HepG2 (cell line): Measurements from ENCODE around the gene ZMIZ1. TPM values are rescaled to one million over a fixed set of nuclear protein-coding genes. Genes with fewer than 3 reads are reported as not detected.

Source experiments
- ATAC-seq: fragments of 200-7000 bp; cut with Tn5 transposase; 3 replicates; pipeline ENCODE4 v1.9.1; 2020; ENCODE audit warnings: mild to moderate bottlenecking, moderate library complexity
- BruUV-seq: library from RNA; stranded (reverse); fragments of 400-500 nt; replicated peaks from 2 replicates; lab custom pipeline; 2021; lab: Mats Ljungman, UMichigan
- CTCF ChIA-PET: fragments of 300-600 bp; formaldehyde crosslinking; extraction: SDS; loops from one replicate; lab custom pipeline; 2021; ENCODE audit warnings: low total read pairs, inconsistent platforms, low intra/inter-chr PET ratio; lab: Yijun Ruan, JAX
- POLR2A ChIA-PET: fragments of 350-600 bp; sonication (Branson Sonifier 250); formaldehyde crosslinking; loops from one replicate; lab custom pipeline; 2020; ENCODE audit warnings: antibody characterized with exemption, inconsistent platforms; lab: Yijun Ruan, JAX
- DNase-seq: peaks from one replicate; pipeline ENCODE4 v3.0.0-alpha.2; 2015; ENCODE audit warnings: low spot score
- FAIRE-seq: peaks from 3 replicates; lab custom pipeline; 2011; peaks lifted over from hg19 to GRCh38; lab: Jason Lieb, UNC
- H2AFZ ChIP-seq: one replicate; pipeline ENCODE4 v1.6.1; 2011; ENCODE audit warnings: low read length, inconsistent platforms
- H3K27ac ChIP-seq: fragments of 300-600 bp; 3 replicates; pipeline ENCODE4 v1.8.0; 2011; ENCODE audit warnings: mixed run types, mild to moderate bottlenecking, mixed read lengths, low read length, inconsistent platforms; ENCODE audit not compliant: insufficient read depth; ENCODE audit errors: extremely low read length
- H3K27me3 ChIP-seq, 2 experiments: fragments of 200-600 bp in 1 of 2; 2 replicates in 1 of 2; 3 replicates in 1 of 2; pipeline versions ENCODE4 v1.6.0 to v1.8.0; 2011; ENCODE audit warnings: low read length in 2 of 2, mild to moderate bottlenecking in 2 of 2, moderate library complexity in 2 of 2, inconsistent platforms in 1 of 2; ENCODE audit not compliant: insufficient read depth in 2 of 2, control insufficient read depth in 1 of 2
- H3K36me3 ChIP-seq, 2 experiments: fragments of 200-600 bp in 1 of 2; replicated peaks in 1 of 2; 2 replicates in 1 of 2; 3 replicates in 1 of 2; pipeline versions ENCODE4 v1.5.1 to v1.8.0; 2011; ENCODE audit warnings: low read length in 2 of 2, inconsistent platforms in 1 of 2; ENCODE audit not compliant: insufficient read depth in 2 of 2, control insufficient read depth in 1 of 2
- H3K4me1 ChIP-seq: 2 replicates; pipeline ENCODE4 v1.5.1; 2012; ENCODE audit warnings: low read length, inconsistent platforms; ENCODE audit not compliant: insufficient read depth
- H3K4me2 ChIP-seq: 2 replicates; pipeline ENCODE4 v1.6.0; 2011; ENCODE audit warnings: low read depth, low read length, inconsistent platforms
- H3K4me3 ChIP-seq, 3 experiments: fragments of 200-600 bp in 1 of 3; sonication (generic), shearing (Covaris generic) in 1 of 3; replicated peaks in 1 of 3; 2 replicates each; pipeline ENCODE4 v1.5.1; 2011 to 2016; ENCODE audit warnings: low read length in 3 of 3, inconsistent platforms in 2 of 3, low read depth in 2 of 3, mild to moderate bottlenecking in 2 of 3, control low read depth in 1 of 3, mixed read lengths in 1 of 3; ENCODE audit not compliant: insufficient read depth in 1 of 3
- H3K79me2 ChIP-seq: one replicate; pipeline ENCODE4 v1.6.1; 2011; ENCODE audit warnings: low read length, inconsistent platforms; ENCODE audit not compliant: insufficient read depth
- H3K9ac ChIP-seq: 2 replicates; pipeline ENCODE4 v1.6.0; 2011; ENCODE audit warnings: mild to moderate bottlenecking, low read depth, low read length, inconsistent platforms; ENCODE audit not compliant: insufficient read depth
- H3K9me3 ChIP-seq: 2 replicates; pipeline ENCODE4 v1.5.1; 2012; ENCODE audit warnings: mild to moderate bottlenecking, low read length
- H4K20me1 ChIP-seq: 2 replicates; pipeline ENCODE4 v1.6.0; 2011; ENCODE audit warnings: inconsistent platforms, mild to moderate bottlenecking, low read length, moderate library complexity; ENCODE audit not compliant: insufficient read depth
- CHD2 ChIP-seq: IDR thresholded peaks from 2 replicates; pipeline ENCODE4 v1.6.1; 2011; ENCODE audit warnings: low read depth, low read length, improper control_type of control experiment
- NFKBIZ ChIP-seq: IDR thresholded peaks from 2 replicates; pipeline ENCODE4 v1.6.1; 2018; ENCODE audit warnings: missing genetic modification reagents, missing compliant biosample characterization
- PCBP2 ChIP-seq: fragments of 200-400 bp; formaldehyde crosslinking; optimal IDR thresholded peaks from 2 replicates; pipeline ENCODE3; 2018; ENCODE audit warnings: low read length, low read depth; ENCODE audit not compliant: poor library complexity, severe bottlenecking
- POLR2AphosphoS5 ChIP-seq: IDR thresholded peaks from 2 replicates; pipeline ENCODE4 v1.6.1; 2012; ENCODE audit warnings: low read depth, low read length
- PRMT3 ChIP-seq: sonication (generic); formaldehyde crosslinking; IDR thresholded peaks from 2 replicates; pipeline ENCODE4 v1.8.1; 2022; ENCODE audit warnings: low read depth, mild to moderate bottlenecking, moderate library complexity, missing genetic modification reagents, borderline replicate concordance
- RBAK ChIP-seq: sonication (generic); formaldehyde crosslinking; IDR thresholded peaks from 2 replicates; pipeline ENCODE4 v1.5.1; 2020; ENCODE audit warnings: mild to moderate bottlenecking, missing genetic modification reagents
- STAG1 ChIP-seq: sonication (generic); formaldehyde crosslinking; IDR thresholded peaks from 2 replicates; pipeline ENCODE4 v1.4.0; 2020; ENCODE audit warnings: missing genetic modification reagents
- ZBTB20 ChIP-seq: sonication (generic); formaldehyde crosslinking; IDR thresholded peaks from 2 replicates; pipeline ENCODE4 v1.8.1; 2023; ENCODE audit warnings: missing genetic modification reagents, low read depth, mild to moderate bottlenecking, borderline replicate concordance
- ZMYM2 ChIP-seq: sonication (generic); formaldehyde crosslinking; IDR thresholded peaks from 2 replicates; pipeline ENCODE4 v1.8.0; 2022; ENCODE audit warnings: mild to moderate bottlenecking, missing genetic modification reagents
- ZNF205 ChIP-seq: IDR thresholded peaks from 2 replicates; pipeline ENCODE4 v1.6.1; 2018; ENCODE audit warnings: missing biosample characterization, missing genetic modification reagents
- ZNF432 ChIP-seq: sonication (generic); formaldehyde crosslinking; IDR thresholded peaks from 2 replicates; pipeline ENCODE4 v1.5.0; 2020; ENCODE audit warnings: missing genetic modification reagents, mild to moderate bottlenecking, borderline replicate concordance
- ZSCAN22 ChIP-seq: sonication (generic); formaldehyde crosslinking; IDR thresholded peaks from 2 replicates; pipeline ENCODE4 v1.4.0; 2020; ENCODE audit warnings: mild to moderate bottlenecking, missing genetic modification reagents
- WGBS: methylation state at CpG from one replicate; pipeline ENCODE4 v1.1.6; 2017; ENCODE audit warnings: low lambda C conversion rate; 5-methylcytosine and 5-hydroxymethylcytosine counted together
- in situ Hi-C: cut with HindIII; loops from 2 replicates; pipeline ENCODE4 v1.10.0; 2017; ENCODE audit warnings: low pct_unique_long_range_greater_than_20kb; ENCODE audit not compliant: extremely low pct_ligation_motif_present
- intact Hi-C: fragments of 100-400 bp; cut with micrococcal nuclease; formaldehyde crosslinking; loops from one replicate; pipeline ENCODE4 v1.10.0; 2022; ENCODE audit not compliant: unreplicated experiment
- polyA plus RNA-seq, 8 experiments: library from polyadenylated mRNA; depleted of rRNA in 3 of 8; stranded (reverse) in 7 of 8; unstranded in 1 of 8; fragments of >200 nt; fragmentation: Illumina TruSeq in 4 of 8; extraction: Trizol in 4 of 8; gene quantifications; 2 replicates each; pipeline versions ENCODE4 v1.2.1 to v1.2.3, GENCODE V29; 2011 to 2016; ENCODE audit warnings: low read depth in 4 of 8, missing spikeins in 1 of 8, mixed read lengths in 1 of 8; ENCODE audit not compliant: insufficient read depth in 1 of 8
- total RNA-seq, 5 experiments: library from RNA; depleted of rRNA; stranded (reverse); fragments of >200 nt; fragmentation: Illumina TruSeq; extraction: Trizol; gene quantifications; 2 replicates each; pipeline ENCODE4 v1.2.3, GENCODE V29; 2016; ENCODE audit warnings: low read depth in 1 of 5
- TF ChIP-seq, protein P1 (sequence below): IDR thresholded peaks from 2 replicates; pipeline ENCODE4 v1.6.1; 2016; ENCODE audit warnings: low read depth
- TF ChIP-seq, protein P2 (sequence below): sonication (generic); formaldehyde crosslinking; IDR thresholded peaks from 2 replicates; pipeline ENCODE4 v1.8.0; 2022; ENCODE audit warnings: missing genetic modification reagents, mild to moderate bottlenecking, borderline replicate concordance
- TF ChIP-seq, protein P3 (sequence below): sonication (generic); formaldehyde crosslinking; IDR thresholded peaks from 2 replicates; pipeline ENCODE4 v1.8.0; 2022; ENCODE audit warnings: mild to moderate bottlenecking, missing genetic modification reagents
- TF ChIP-seq, protein P4 (sequence below): sonication (generic); formaldehyde crosslinking; IDR thresholded peaks from 2 replicates; pipeline ENCODE4 v1.5.0; 2020; ENCODE audit warnings: missing genetic modification reagents

The ZMIZ1 gene
- total and polyA plus RNA-seq, 2 of the 13 experiments (the other 11 are each of a cell fraction or from before 2014, with no cell fraction given): 5.3 to 10.2 TPM

DNA sequence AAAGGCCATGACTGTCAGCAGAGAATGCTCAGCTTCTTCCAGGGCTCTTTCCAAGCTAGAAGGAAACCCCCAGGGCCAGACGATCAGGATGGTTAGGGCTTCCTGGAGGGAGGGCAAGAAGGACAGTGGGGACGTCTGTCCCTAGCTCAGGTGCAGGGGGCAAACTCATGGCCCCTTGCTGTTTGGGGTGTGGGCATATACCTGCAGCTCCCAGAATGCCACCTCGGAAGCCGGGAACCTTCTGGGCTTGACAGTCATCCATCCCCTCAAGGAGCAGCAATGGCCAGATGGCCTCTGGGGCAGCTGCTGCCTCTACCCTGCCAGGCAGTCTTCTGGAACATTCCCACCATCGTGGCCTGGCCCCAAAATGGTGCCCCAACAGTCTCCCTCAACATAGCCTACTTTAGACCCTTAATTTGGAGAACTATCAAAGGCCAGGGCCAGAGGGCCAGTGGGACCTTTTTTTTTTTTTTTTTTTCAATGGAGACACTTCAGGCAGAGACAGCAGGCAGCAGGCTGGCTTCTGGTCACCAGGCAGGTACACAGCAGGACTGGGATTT, 40.2 kb upstream of the ZMIZ1 start (continued):
- TF ChIP-seq, protein P1, sequence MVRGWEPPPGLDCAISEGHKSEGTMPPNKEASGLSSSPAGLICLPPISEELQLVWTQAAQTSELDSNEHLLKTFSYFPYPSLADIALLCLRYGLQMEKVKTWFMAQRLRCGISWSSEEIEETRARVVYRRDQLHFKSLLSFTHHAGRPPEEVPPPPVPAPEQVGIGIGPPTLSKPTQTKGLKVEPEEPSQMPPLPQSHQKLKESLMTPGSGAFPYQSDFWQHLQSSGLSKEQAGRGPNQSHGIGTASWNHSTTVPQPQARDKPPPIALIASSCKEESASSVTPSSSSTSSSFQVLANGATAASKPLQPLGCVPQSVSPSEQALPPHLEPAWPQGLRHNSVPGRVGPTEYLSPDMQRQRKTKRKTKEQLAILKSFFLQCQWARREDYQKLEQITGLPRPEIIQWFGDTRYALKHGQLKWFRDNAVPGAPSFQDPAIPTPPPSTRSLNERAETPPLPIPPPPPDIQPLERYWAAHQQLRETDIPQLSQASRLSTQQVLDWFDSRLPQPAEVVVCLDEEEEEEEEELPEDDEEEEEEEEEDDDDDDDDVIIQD (CRISPR knock-in tag): no peak

DNA sequence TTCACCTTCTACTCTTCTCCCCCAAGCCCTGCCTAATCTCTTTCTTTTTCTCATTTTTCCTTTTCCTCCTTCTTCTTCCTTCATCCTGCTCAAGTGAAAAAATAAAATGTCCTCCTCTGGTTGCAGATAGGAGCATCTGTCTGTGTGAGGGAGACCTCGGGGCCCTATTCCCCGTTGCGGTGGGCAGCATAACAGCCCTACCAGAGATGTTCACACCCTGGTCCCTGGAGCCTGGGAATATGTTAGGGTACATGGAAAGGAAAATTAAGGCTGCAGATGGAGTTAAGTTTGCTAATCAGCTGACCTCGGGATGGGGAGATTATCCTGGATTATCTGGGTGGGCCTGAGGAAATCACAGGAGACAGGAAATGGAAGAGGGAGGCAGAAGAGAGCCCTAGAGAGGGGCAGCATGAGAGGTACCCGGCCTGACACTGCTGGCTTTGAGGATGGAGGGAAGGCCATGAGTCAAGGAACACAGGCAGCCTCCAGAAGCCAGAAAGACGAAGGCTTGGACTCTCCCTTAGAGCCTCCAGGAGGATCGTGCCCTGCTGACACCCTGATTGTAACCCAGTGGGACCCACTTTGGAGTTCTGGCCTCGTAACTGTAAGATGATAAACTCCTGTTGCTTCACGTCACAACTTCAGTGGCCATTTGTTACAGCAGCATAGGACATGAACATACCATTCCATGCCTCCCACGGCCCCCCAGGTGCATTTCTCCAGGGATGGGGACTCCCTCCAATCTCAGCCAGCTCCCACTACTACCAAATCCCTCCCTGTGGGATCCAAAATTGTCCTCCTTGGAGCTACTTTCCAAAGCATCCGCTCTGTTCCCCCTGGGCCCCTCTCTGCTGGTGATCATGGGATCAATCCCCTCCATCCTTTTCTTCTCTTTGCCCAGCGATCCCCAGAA, 39.0 kb upstream of the ZMIZ1 start:
- FAIRE-seq (no peak), ATAC-seq (no peak), DNase-seq (no peak)
- Histone ChIP-seq H3K9ac (no peak overlapping the region), H3K9me3 (no peaks in the 10 kb centered on the region), H3K36me3 (no peaks in the 10 kb centered on the region), H3K4me1 (peaks cover 25% of the 10 kb centered on the region), H4K20me1 (no peaks in the 10 kb centered on the region), H3K27ac (no peak overlapping the region), H3K4me3 (no peak overlapping the region), H3K27me3 (peaks cover 0 to 29% of the 10 kb centered on the region in 2 experiments; a peak in 4 of 5 replicates), H3K79me2 (no peaks in the 10 kb centered on the region), H3K4me2 (no peak overlapping the region), H2AFZ (no peak overlapping the region)
- in situ Hi-C loops: no loop called here
- TF ChIP-seq PRMT3 (no peak), POLR2AphosphoS5 (no peak), CHD2 (no peak), ZBTB20 (CRISPR knock-in tag) (no peak), NFKBIZ (CRISPR knock-in tag) (no peak), ZMYM2 (CRISPR knock-in tag) (no peak), ZNF205 (no peak), ZSCAN22 (CRISPR knock-in tag) (no peak), PCBP2 (no peak), ZNF432 (CRISPR knock-in tag) (no peak), STAG1 (CRISPR knock-in tag) (no peak), RBAK (no peak)
- TF ChIP-seq, protein P2, sequence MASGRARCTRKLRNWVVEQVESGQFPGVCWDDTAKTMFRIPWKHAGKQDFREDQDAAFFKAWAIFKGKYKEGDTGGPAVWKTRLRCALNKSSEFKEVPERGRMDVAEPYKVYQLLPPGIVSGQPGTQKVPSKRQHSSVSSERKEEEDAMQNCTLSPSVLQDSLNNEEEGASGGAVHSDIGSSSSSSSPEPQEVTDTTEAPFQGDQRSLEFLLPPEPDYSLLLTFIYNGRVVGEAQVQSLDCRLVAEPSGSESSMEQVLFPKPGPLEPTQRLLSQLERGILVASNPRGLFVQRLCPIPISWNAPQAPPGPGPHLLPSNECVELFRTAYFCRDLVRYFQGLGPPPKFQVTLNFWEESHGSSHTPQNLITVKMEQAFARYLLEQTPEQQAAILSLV (CRISPR knock-in tag): no peak
- TF ChIP-seq, protein P3, sequence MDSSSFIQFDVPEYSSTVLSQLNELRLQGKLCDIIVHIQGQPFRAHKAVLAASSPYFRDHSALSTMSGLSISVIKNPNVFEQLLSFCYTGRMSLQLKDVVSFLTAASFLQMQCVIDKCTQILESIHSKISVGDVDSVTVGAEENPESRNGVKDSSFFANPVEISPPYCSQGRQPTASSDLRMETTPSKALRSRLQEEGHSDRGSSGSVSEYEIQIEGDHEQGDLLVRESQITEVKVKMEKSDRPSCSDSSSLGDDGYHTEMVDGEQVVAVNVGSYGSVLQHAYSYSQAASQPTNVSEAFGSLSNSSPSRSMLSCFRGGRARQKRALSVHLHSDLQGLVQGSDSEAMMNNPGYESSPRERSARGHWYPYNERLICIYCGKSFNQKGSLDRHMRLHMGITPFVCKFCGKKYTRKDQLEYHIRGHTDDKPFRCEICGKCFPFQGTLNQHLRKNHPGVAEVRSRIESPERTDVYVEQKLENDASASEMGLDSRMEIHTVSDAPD (CRISPR knock-in tag): no peak
- TF ChIP-seq, protein P4, sequence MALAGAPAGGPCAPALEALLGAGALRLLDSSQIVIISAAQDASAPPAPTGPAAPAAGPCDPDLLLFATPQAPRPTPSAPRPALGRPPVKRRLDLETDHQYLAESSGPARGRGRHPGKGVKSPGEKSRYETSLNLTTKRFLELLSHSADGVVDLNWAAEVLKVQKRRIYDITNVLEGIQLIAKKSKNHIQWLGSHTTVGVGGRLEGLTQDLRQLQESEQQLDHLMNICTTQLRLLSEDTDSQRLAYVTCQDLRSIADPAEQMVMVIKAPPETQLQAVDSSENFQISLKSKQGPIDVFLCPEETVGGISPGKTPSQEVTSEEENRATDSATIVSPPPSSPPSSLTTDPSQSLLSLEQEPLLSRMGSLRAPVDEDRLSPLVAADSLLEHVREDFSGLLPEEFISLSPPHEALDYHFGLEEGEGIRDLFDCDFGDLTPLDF: no peak
- WGBS: 27% methylated on average over 8 of the region's 12 CpGs
- intact Hi-C loops: no loop called here
- CTCF ChIA-PET: no interaction called here
- POLR2A ChIA-PET: no interaction called here
- no TSS peak for BruUV-seq
